Peyer's patch (tissue), 4 donors: ENCODE results near the gene UVRAG. TPM values are rescaled to one million over a fixed set of nuclear protein-coding genes. Genes with fewer than 3 reads are reported as not detected.

Source experiments
- DNase-seq, 3 donors: peaks; one replicate each; pipeline ENCODE4 v3.0.0-alpha.2; 2017 to 2019
- H3K27ac ChIP-seq, 4 donors: fragments of 200-600 bp; sonication (generic); one replicate each; pipeline ENCODE4 v1.5.1; 2016 to 2019
- H3K27me3 ChIP-seq, 2 donors: fragments of 200-600 bp; sonication (generic); one replicate each; pipeline ENCODE4 v1.5.1; 2019
- H3K36me3 ChIP-seq, 3 donors: fragments of 200-600 bp; sonication (generic); one replicate each; pipeline ENCODE4 v1.5.1; 2016 to 2019
- H3K4me1 ChIP-seq, 4 donors: fragments of 200-600 bp; sonication (generic); one replicate each; pipeline ENCODE4 v1.5.1; 2016 to 2019
- H3K4me3 ChIP-seq, 4 donors: fragments of 200-600 bp; sonication (generic); 1 replicate in 3 of 4; 2 replicates in 1 of 4; pipeline ENCODE4 v1.5.1; 2016 to 2019; ENCODE audit warnings: mild to moderate bottlenecking in 1 of 4
- H3K9me3 ChIP-seq, 4 donors: fragments of 200-600 bp; sonication (generic); one replicate each; pipeline ENCODE4 v1.5.1; 2016 to 2019; ENCODE audit warnings: mild to moderate bottlenecking in 1 of 4
- POLR2A ChIP-seq, 2 donors: fragments of 450-650 bp; IDR thresholded peaks; one replicate each; pipeline ENCODE4 v1.5.1; 2017; ENCODE audit warnings: antibody characterized with exemption in 2 of 2, mild to moderate bottlenecking in 2 of 2, moderate library complexity in 2 of 2
- total RNA-seq, 4 donors: library from RNA; depleted of rRNA; stranded (reverse); fragments of >200 nt; gene quantifications; one replicate each; pipeline ENCODE4 v1.1.0, GENCODE V29; 2016
- TF ChIP-seq, protein P1 (sequence below), 6 experiments: fragments of 450-650 bp in 4 of 6; fragments of 200-600 bp in 2 of 6; sonication (generic) in 1 of 6; IDR thresholded peaks; one replicate each; pipeline ENCODE4 v1.5.1; 2017 to 2019; ENCODE audit warnings: antibody characterized with exemption in 6 of 6, mild to moderate bottlenecking in 3 of 6, moderate library complexity in 1 of 6

The UVRAG gene
- total RNA-seq, 4 donors from 2014 or later: 13.8 to 64.4 (median 22.1) TPM

DNA sequence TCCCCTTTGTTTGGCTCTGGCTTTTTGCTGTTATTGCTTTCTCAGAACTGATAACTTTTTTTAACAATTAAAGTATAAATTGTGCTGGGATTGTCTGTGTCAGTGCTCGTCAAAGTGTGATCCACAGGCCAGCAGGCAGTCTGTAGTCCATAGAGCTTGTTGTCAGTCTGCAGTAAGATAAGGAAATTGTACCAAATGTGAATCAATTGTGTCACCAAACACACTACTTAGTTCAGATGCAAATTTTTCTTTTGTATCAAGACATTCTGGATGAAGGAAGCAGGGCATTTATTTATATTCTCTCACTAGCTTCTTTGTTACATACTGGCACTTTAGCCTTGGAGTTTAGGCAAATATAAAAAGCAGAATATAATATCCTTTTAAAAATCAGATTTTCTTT lies 270.3 kb downstream of the UVRAG start:
- Histone ChIP-seq H3K36me3 (peaks cover 0 to 6% (median 0%) of the 10 kb centered on the region in 3 donors), H3K4me3 (no peak overlapping the region), H3K27me3 (no peaks in the 10 kb centered on the region), H3K9me3 (no peaks in the 10 kb centered on the region), H3K4me1 (no peaks in the 10 kb centered on the region), H3K27ac (no peak overlapping the region)
- TF ChIP-seq POLR2A (IDR thresholded peaks at IDR 0.05): no peak
- TF ChIP-seq, protein P1, sequence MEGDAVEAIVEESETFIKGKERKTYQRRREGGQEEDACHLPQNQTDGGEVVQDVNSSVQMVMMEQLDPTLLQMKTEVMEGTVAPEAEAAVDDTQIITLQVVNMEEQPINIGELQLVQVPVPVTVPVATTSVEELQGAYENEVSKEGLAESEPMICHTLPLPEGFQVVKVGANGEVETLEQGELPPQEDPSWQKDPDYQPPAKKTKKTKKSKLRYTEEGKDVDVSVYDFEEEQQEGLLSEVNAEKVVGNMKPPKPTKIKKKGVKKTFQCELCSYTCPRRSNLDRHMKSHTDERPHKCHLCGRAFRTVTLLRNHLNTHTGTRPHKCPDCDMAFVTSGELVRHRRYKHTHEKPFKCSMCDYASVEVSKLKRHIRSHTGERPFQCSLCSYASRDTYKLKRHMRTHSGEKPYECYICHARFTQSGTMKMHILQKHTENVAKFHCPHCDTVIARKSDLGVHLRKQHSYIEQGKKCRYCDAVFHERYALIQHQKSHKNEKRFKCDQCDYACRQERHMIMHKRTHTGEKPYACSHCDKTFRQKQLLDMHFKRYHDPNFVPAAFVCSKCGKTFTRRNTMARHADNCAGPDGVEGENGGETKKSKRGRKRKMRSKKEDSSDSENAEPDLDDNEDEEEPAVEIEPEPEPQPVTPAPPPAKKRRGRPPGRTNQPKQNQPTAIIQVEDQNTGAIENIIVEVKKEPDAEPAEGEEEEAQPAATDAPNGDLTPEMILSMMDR (IDR thresholded peaks at IDR 0.05): no peak
- DNase-seq: no peak

DNA sequence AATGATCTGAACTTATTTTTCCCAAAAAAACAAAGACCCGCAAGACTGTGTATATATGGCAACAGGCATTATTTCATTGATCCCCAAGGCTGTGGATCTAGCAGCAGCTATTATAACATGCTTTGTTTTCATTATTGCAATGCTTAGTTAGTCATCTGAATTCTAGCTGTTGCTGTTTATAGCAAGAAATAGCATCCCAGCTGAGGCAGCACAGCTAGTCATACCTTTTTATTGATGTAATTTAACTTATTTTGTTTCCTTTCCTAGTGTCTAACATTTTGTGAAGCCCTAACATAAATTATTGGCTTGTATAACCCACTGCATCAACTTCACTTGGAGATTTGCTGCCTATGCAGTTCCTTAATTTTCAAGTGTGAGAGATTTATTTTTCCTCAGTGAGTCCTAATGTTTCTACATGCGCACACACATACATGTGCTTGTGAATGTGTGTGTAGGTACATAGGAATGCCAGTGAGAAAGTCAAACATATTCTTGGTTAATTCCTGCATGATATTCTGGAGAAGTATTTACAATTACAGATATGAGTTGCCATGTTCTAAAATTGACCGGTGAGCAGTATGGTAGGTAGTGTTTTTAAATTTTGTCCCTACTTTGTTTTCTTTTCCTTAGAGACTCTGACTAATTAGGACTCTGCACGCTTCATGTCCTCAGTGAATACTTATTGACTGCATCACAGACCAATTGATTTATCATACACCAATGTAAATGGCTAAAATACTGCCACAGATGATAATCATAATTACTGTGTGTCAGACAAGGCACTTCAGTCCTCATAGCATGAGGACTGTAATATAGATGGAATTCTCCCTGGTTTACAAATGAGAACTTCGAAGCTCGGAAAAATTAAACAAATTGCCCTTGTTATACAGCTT lies 272.0 kb downstream of the UVRAG start:
- no peaks in the 10 kb centered on the region for H3K27me3 ChIP-seq
- H3K36me3 ChIP-seq: peaks cover 0 to 6% (median 0%) of the 10 kb centered on the region in 3 donors
- H3K27ac ChIP-seq: no peak overlapping the region
- no peaks in the 10 kb centered on the region for H3K4me1 ChIP-seq
- no peak overlapping the region for H3K4me3 ChIP-seq
- no peak for DNase-seq
- TF ChIP-seq, protein P1 (IDR thresholded peaks at IDR 0.05): no peak
- TF ChIP-seq POLR2A (IDR thresholded peaks at IDR 0.05): no peak
- no peaks in the 10 kb centered on the region for H3K9me3 ChIP-seq

DNA sequence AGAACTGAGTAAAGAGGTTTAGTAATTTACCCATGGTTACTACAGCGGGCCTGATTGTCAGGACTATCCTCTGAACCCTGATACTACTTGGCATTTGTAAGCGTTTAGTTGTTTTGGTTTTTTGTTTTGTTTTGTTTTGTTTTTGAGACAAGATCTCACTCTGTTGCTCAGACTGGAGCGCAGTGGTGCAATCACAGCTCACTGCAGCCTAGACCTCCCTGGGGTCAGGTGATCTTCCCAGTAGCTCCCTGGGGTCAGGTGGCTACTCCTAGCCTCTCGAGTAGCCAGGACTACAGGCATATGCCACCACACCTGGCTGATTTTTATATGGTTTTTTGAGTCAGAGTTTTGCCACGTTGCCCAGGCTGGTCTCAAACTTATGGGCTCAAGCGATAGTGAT lies 272.7 kb downstream of the UVRAG start:
- DNase-seq: no peak
- TF ChIP-seq, protein P1 (IDR thresholded peaks at IDR 0.05): no peak
- no peak for TF ChIP-seq POLR2A (IDR thresholded peaks at IDR 0.05)
- Histone ChIP-seq H3K27ac (no peak overlapping the region), H3K36me3 (peaks cover 0 to 6% (median 0%) of the 10 kb centered on the region in 3 donors), H3K27me3 (no peaks in the 10 kb centered on the region), H3K9me3 (no peaks in the 10 kb centered on the region), H3K4me3 (no peak overlapping the region), H3K4me1 (no peaks in the 10 kb centered on the region)

DNA sequence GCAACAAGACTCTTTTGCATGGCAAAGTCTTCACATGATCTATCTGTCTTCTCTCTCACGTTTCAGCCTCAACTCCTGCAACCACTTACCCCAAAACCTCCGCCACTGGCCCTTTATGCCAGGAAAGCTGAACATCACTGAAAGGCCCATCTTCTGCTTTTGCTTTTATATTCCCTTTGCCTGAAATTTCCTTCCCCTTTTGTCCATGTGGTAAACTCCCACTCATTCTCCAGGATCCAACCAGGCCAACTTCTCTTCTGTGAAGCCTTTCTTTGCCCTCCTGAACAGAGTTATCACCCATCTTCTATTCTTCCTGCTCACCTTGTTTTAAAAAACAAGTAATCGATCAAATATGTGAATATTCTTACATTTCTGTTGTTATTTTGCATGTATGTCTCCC lies 273.5 kb downstream of the UVRAG start:
- Histone ChIP-seq H3K36me3 (peaks cover 0 to 6% (median 0%) of the 10 kb centered on the region in 3 donors), H3K27me3 (no peaks in the 10 kb centered on the region), H3K4me3 (no peak overlapping the region), H3K4me1 (no peaks in the 10 kb centered on the region), H3K9me3 (no peaks in the 10 kb centered on the region), H3K27ac (no peak overlapping the region)
- TF ChIP-seq POLR2A (IDR thresholded peaks at IDR 0.05): no peak
- TF ChIP-seq, protein P1 (IDR thresholded peaks at IDR 0.05): no peak
- no peak for DNase-seq

DNA sequence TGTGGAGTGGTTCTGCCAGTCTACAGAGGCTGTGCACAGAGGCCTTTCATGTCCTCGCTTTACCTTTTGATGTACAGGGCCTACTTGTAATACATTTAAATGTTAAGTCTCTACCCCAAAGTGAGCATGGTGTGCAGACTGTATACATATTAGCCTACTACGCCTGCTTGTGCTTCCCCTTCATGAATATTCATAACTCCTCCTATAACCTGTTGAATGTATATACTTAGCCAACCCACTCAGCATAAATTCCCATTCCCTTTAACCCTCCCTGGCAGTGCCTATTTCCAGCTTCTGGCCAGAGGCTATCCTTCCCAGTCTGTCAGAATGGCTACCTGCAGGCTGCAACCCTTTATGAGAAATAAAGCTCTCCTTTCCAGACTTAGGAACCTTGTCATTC lies 275.2 kb downstream of the UVRAG start:
- no peaks in the 10 kb centered on the region for H3K9me3 ChIP-seq
- no peak overlapping the region for H3K4me3 ChIP-seq
- H3K27ac ChIP-seq: no peak overlapping the region
- H3K4me1 ChIP-seq: no peaks in the 10 kb centered on the region
- DNase-seq: no peak
- H3K27me3 ChIP-seq: no peaks in the 10 kb centered on the region
- TF ChIP-seq, protein P1 (IDR thresholded peaks at IDR 0.05): no peak
- no peak for TF ChIP-seq POLR2A (IDR thresholded peaks at IDR 0.05)
- H3K36me3 ChIP-seq: peaks cover 0 to 6% (median 0%) of the 10 kb centered on the region in 3 donors
